HepG2 (cell line): Measurements from ENCODE around the gene DNAJC30. TPM values are rescaled to one million over a fixed set of nuclear protein-coding genes. Genes with fewer than 3 reads are reported as not detected.

ENCODE experiments used
- DPF2 ChIP-seq: sonication (generic); formaldehyde crosslinking; IDR thresholded peaks from 2 replicates; pipeline ENCODE4 v1.4.0; 2020; ENCODE audit warnings: mild to moderate bottlenecking, low read depth, missing genetic modification reagents, borderline replicate concordance
- EP300 ChIP-seq, 3 experiments: sonication (generic) in 1 of 3; formaldehyde crosslinking in 1 of 3; IDR thresholded peaks; 2 replicates each; pipeline versions ENCODE4 v1.5.1 to v1.6.1; 2011 to 2020; ENCODE audit warnings: low read depth in 2 of 3, low read length in 2 of 3, borderline replicate concordance in 1 of 3, improper control_type of control experiment in 1 of 3, mild to moderate bottlenecking in 1 of 3, missing genetic modification reagents in 1 of 3, moderate library complexity in 1 of 3
- FIP1L1 ChIP-seq: fragments of 200-400 bp; formaldehyde crosslinking; IDR thresholded peaks from 2 replicates; pipeline ENCODE4 v1.6.1; 2018; ENCODE audit warnings: low read depth, mild to moderate bottlenecking, low read length, moderate library complexity, borderline replicate concordance; ENCODE audit not compliant: insufficient read depth
- HDAC2 ChIP-seq: sonication (generic); formaldehyde crosslinking; IDR thresholded peaks from 2 replicates; pipeline ENCODE4 v1.4.0; 2020; ENCODE audit warnings: missing genetic modification reagents
- IRX3 ChIP-seq: sonication (generic); formaldehyde crosslinking; IDR thresholded peaks from 2 replicates; pipeline ENCODE4 v1.8.1; 2023; ENCODE audit warnings: mild to moderate bottlenecking, low read depth, missing genetic modification reagents, borderline replicate concordance
- KAT2B ChIP-seq: fragments of 150-350 bp; IDR thresholded peaks from 2 replicates; pipeline ENCODE4 v1.6.1; 2014; ENCODE audit warnings: low read depth, low read length, borderline replicate concordance
- MIXL1 ChIP-seq: IDR thresholded peaks from 2 replicates; pipeline ENCODE4 v1.6.1; 2016
- PRMT3 ChIP-seq: sonication (generic); formaldehyde crosslinking; IDR thresholded peaks from 2 replicates; pipeline ENCODE4 v1.8.1; 2022; ENCODE audit warnings: low read depth, mild to moderate bottlenecking, moderate library complexity, missing genetic modification reagents, borderline replicate concordance
- SOX13 ChIP-seq, 3 experiments: fragments of 450-650 bp in 1 of 3; sonication (generic) in 1 of 3; formaldehyde crosslinking in 1 of 3; IDR thresholded peaks in 2 of 3; conservative IDR thresholded peaks in 1 of 3; 2 replicates each; pipeline versions ENCODE4 v1.5.0 to v1.6.1; 2016 to 2020; ENCODE audit warnings: antibody characterized with exemption in 1 of 3, mild to moderate bottlenecking in 1 of 3, missing compliant biosample characterization in 1 of 3, missing genetic modification reagents in 1 of 3, moderate library complexity in 1 of 3
- WIZ ChIP-seq: sonication (generic); formaldehyde crosslinking; IDR thresholded peaks from 2 replicates; pipeline ENCODE4 v1.5.1; 2020; ENCODE audit warnings: mild to moderate bottlenecking, missing genetic modification reagents
- ZNF446 ChIP-seq: sonication (generic); formaldehyde crosslinking; IDR thresholded peaks from 2 replicates; pipeline ENCODE4 v1.5.0; 2020; ENCODE audit warnings: mild to moderate bottlenecking, missing genetic modification reagents
- ZNF569 ChIP-seq: sonication (generic); formaldehyde crosslinking; IDR thresholded peaks from 2 replicates; pipeline ENCODE4 v1.5.0; 2020; ENCODE audit warnings: mild to moderate bottlenecking, missing genetic modification reagents, moderate library complexity, borderline replicate concordance
- ZNF577 ChIP-seq: sonication (generic); formaldehyde crosslinking; IDR thresholded peaks from 2 replicates; pipeline ENCODE4 v1.4.0; 2020; ENCODE audit warnings: mild to moderate bottlenecking, low read depth, missing genetic modification reagents, borderline replicate concordance
- ZNF839 ChIP-seq: sonication (generic); formaldehyde crosslinking; IDR thresholded peaks from 2 replicates; pipeline ENCODE4 v1.4.0; 2020; ENCODE audit warnings: missing genetic modification reagents, mild to moderate bottlenecking, borderline replicate concordance
- polyA plus RNA-seq, 8 experiments: library from polyadenylated mRNA; depleted of rRNA in 3 of 8; stranded (reverse) in 7 of 8; unstranded in 1 of 8; fragments of >200 nt; fragmentation: Illumina TruSeq in 4 of 8; extraction: Trizol in 4 of 8; gene quantifications; 2 replicates each; pipeline versions ENCODE4 v1.2.1 to v1.2.3, GENCODE V29; 2011 to 2016; ENCODE audit warnings: low read depth in 4 of 8, missing spikeins in 1 of 8, mixed read lengths in 1 of 8; ENCODE audit not compliant: insufficient read depth in 1 of 8
- total RNA-seq, 5 experiments: library from RNA; depleted of rRNA; stranded (reverse); fragments of >200 nt; fragmentation: Illumina TruSeq; extraction: Trizol; gene quantifications; 2 replicates each; pipeline ENCODE4 v1.2.3, GENCODE V29; 2016; ENCODE audit warnings: low read depth in 1 of 5
- TF ChIP-seq, protein P1 (sequence below): sonication (generic); formaldehyde crosslinking; IDR thresholded peaks from 2 replicates; pipeline ENCODE4 v1.4.0; 2020; ENCODE audit warnings: low read depth, mild to moderate bottlenecking, missing genetic modification reagents
- TF ChIP-seq, protein P2 (sequence below): sonication (generic); formaldehyde crosslinking; IDR thresholded peaks from 2 replicates; pipeline ENCODE4 v1.4.0; 2020; ENCODE audit warnings: mild to moderate bottlenecking, missing genetic modification reagents
- TF ChIP-seq, protein P3 (sequence below): sonication (generic); formaldehyde crosslinking; IDR thresholded peaks from 2 replicates; pipeline ENCODE4 v1.8.0; 2022; ENCODE audit warnings: mild to moderate bottlenecking, missing genetic modification reagents
- TF ChIP-seq, protein P4 (sequence below): sonication (generic); formaldehyde crosslinking; IDR thresholded peaks from 2 replicates; pipeline ENCODE4 v1.5.0; 2020; ENCODE audit warnings: missing genetic modification reagents
- TF ChIP-seq, protein P5 (sequence below): sonication (generic); formaldehyde crosslinking; IDR thresholded peaks from 2 replicates; pipeline ENCODE4 v1.8.1; 2023; ENCODE audit warnings: mild to moderate bottlenecking, missing genetic modification reagents
- TF ChIP-seq, protein P6 (sequence below): IDR thresholded peaks from 2 replicates; pipeline ENCODE4 v1.6.1; 2018; ENCODE audit warnings: missing genetic modification reagents

Gene DNAJC30
- total and polyA plus RNA-seq, 2 of the 13 experiments (the other 11 are each of a cell fraction or from before 2014, with no cell fraction given), result 3.3 to 3.8 TPM

DNA sequence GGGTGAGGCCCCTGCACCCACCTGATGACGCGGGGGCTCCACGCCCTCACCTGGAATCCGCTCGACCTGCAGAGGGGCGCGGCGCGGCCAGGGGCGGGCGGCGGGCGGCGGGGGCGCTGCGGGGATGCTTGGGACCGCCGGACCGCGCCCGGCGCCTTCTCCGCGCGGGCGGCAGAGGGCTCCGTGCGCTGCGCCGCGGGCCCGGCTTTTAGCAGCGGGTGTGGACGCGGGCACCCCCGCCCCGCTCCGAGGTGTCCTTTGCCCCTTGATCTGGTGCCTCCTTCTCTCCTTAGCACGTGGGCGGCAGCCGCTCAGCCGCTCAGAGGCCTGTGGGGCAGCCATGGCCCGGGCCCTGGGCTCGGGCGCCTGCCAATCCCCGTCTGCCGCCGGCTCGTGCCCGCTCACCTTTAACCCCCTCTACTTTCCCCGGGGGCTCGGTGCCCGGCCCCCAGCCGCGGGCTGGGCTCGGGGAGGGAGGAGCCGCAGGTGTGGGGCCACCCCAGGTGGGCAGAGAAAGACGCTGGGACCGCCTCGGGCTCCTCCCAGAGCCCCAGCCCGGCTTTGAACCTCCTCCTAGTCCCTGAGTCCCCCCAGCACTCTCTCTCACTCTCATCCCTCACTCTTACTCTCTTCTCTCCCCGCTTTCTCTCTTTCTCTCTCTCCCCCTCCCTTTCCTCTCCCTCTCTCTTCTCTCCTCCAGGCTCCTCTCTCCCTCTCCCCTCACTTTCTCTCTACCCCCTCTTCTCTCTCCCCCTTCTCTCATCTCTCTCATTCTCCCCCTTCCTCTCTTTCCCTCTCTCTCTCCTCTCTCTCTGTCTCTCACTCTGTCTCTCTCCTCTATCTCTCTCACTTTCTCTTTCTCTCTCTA is 35.3 kb downstream of the DNAJC30 start (continued):
- TF ChIP-seq, protein P1, sequence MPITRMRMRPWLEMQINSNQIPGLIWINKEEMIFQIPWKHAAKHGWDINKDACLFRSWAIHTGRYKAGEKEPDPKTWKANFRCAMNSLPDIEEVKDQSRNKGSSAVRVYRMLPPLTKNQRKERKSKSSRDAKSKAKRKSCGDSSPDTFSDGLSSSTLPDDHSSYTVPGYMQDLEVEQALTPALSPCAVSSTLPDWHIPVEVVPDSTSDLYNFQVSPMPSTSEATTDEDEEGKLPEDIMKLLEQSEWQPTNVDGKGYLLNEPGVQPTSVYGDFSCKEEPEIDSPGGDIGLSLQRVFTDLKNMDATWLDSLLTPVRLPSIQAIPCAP (CRISPR knock-in tag), result no peak
- TF ChIP-seq KAT2B (no peak), SOX13 (IDR thresholded peaks at IDR 0.05) (no peak), SOX13 (CRISPR knock-in tag; conservative IDR thresholded peaks at IDR 0.05 in 1 of 2, IDR thresholded peaks at IDR 0.05 in 1 of 2) (0 out of 4 replicates have a peak, but pooled peaks of 1 of the 2 experiments have one; percentile 47), WIZ (CRISPR knock-in tag) (no peak), MIXL1 (CRISPR knock-in tag) (no peak), EP300 (IDR thresholded peaks at IDR 0.05; ENCODE audit: low read depth in 2 of 2, low read length in 2 of 2) (peak in 1 of 2 experiments; percentile 62; a peak in 2 of 4 replicates), EP300 (CRISPR knock-in tag; IDR thresholded peaks at IDR 0.05; ENCODE audit: borderline replicate concordance) (peak; percentile 86), ZNF577 (CRISPR knock-in tag) (no peak), FIP1L1 (no peak), IRX3 (CRISPR knock-in tag) (no peak), DPF2 (CRISPR knock-in tag) (peak; percentile 10; the same call in 1 of the 2 replicates), ZNF569 (CRISPR knock-in tag) (no peak), ZNF446 (CRISPR knock-in tag) (no peak), PRMT3 (CRISPR knock-in tag) (no peak), ZNF839 (CRISPR knock-in tag) (no peak), HDAC2 (CRISPR knock-in tag) (peak; percentile 29; the same call in 1 of the 2 replicates)
- TF ChIP-seq, protein P2, sequence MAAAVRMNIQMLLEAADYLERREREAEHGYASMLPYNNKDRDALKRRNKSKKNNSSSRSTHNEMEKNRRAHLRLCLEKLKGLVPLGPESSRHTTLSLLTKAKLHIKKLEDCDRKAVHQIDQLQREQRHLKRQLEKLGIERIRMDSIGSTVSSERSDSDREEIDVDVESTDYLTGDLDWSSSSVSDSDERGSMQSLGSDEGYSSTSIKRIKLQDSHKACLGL (CRISPR knock-in tag), result peak; percentile 61; the same call in 1 of the 2 replicates
- TF ChIP-seq, protein P3, sequence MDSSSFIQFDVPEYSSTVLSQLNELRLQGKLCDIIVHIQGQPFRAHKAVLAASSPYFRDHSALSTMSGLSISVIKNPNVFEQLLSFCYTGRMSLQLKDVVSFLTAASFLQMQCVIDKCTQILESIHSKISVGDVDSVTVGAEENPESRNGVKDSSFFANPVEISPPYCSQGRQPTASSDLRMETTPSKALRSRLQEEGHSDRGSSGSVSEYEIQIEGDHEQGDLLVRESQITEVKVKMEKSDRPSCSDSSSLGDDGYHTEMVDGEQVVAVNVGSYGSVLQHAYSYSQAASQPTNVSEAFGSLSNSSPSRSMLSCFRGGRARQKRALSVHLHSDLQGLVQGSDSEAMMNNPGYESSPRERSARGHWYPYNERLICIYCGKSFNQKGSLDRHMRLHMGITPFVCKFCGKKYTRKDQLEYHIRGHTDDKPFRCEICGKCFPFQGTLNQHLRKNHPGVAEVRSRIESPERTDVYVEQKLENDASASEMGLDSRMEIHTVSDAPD, result no peak
- TF ChIP-seq, protein P4, sequence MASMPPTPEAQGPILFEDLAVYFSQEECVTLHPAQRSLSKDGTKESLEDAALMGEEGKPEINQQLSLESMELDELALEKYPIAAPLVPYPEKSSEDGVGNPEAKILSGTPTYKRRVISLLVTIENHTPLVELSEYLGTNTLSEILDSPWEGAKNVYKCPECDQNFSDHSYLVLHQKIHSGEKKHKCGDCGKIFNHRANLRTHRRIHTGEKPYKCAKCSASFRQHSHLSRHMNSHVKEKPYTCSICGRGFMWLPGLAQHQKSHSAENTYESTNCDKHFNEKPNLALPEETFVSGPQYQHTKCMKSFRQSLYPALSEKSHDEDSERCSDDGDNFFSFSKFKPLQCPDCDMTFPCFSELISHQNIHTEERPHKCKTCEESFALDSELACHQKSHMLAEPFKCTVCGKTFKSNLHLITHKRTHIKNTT (CRISPR knock-in tag), result no peak
- TF ChIP-seq, protein P5, sequence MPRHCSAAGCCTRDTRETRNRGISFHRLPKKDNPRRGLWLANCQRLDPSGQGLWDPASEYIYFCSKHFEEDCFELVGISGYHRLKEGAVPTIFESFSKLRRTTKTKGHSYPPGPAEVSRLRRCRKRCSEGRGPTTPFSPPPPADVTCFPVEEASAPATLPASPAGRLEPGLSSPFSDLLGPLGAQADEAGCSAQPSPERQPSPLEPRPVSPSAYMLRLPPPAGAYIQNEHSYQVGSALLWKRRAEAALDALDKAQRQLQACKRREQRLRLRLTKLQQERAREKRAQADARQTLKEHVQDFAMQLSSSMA, result no peak
- TF ChIP-seq, protein P6, sequence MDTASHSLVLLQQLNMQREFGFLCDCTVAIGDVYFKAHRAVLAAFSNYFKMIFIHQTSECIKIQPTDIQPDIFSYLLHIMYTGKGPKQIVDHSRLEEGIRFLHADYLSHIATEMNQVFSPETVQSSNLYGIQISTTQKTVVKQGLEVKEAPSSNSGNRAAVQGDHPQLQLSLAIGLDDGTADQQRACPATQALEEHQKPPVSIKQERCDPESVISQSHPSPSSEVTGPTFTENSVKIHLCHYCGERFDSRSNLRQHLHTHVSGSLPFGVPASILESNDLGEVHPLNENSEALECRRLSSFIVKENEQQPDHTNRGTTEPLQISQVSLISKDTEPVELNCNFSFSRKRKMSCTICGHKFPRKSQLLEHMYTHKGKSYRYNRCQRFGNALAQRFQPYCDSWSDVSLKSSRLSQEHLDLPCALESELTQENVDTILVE, result no peak
